ENCODE measurements around the gene ALOX15B. TPM values are rescaled to one million over a fixed set of nuclear protein-coding genes. Genes with fewer than 3 reads are reported as not detected.

The ALOX15B gene
- total and polyA plus RNA-seq, 9 of the 15 experiments (the other 6 are each of a cell fraction or from before 2014, with no cell fraction given): 0.04 TPM; not detected in 8

DNA sequence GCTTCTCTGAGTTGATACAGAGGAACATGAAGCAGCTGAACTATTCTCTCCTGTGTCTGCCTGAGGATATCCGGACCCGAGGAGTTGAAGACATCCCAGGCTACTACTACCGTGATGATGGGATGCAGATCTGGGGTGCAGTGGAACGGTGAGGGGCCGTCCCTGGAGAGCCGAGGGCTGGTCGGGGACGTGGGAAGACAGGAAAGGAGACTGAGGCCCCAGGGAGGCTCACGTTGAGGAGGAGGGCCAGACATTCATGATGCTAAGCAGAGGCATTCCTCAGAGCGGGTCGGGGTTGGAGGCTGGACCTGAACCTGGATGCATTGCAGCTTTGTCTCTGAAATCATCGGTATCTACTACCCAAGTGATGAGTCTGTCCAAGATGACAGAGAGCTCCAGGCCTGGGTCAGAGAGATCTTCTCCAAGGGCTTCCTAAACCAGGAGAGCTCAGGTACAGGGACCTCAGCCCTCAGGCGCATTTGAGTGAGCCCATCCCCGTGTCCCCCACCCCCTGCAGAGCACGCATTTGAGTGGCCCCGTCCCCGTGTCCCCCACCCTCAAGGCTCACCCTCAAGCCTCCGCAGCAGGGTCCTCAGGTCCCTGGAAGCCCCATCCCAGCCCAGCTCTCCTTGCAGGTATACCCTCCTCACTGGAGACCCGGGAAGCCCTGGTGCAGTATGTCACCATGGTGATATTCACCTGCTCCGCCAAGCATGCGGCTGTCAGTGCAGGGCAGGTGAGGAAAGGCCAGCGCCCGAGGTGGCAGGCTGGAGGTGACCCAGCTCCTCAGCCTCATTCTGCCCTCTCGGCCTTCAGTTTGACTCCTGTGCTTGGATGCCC, 8.3 kb downstream of the ALOX15B start (continued):
- TF ChIP-seq, protein P1, sequence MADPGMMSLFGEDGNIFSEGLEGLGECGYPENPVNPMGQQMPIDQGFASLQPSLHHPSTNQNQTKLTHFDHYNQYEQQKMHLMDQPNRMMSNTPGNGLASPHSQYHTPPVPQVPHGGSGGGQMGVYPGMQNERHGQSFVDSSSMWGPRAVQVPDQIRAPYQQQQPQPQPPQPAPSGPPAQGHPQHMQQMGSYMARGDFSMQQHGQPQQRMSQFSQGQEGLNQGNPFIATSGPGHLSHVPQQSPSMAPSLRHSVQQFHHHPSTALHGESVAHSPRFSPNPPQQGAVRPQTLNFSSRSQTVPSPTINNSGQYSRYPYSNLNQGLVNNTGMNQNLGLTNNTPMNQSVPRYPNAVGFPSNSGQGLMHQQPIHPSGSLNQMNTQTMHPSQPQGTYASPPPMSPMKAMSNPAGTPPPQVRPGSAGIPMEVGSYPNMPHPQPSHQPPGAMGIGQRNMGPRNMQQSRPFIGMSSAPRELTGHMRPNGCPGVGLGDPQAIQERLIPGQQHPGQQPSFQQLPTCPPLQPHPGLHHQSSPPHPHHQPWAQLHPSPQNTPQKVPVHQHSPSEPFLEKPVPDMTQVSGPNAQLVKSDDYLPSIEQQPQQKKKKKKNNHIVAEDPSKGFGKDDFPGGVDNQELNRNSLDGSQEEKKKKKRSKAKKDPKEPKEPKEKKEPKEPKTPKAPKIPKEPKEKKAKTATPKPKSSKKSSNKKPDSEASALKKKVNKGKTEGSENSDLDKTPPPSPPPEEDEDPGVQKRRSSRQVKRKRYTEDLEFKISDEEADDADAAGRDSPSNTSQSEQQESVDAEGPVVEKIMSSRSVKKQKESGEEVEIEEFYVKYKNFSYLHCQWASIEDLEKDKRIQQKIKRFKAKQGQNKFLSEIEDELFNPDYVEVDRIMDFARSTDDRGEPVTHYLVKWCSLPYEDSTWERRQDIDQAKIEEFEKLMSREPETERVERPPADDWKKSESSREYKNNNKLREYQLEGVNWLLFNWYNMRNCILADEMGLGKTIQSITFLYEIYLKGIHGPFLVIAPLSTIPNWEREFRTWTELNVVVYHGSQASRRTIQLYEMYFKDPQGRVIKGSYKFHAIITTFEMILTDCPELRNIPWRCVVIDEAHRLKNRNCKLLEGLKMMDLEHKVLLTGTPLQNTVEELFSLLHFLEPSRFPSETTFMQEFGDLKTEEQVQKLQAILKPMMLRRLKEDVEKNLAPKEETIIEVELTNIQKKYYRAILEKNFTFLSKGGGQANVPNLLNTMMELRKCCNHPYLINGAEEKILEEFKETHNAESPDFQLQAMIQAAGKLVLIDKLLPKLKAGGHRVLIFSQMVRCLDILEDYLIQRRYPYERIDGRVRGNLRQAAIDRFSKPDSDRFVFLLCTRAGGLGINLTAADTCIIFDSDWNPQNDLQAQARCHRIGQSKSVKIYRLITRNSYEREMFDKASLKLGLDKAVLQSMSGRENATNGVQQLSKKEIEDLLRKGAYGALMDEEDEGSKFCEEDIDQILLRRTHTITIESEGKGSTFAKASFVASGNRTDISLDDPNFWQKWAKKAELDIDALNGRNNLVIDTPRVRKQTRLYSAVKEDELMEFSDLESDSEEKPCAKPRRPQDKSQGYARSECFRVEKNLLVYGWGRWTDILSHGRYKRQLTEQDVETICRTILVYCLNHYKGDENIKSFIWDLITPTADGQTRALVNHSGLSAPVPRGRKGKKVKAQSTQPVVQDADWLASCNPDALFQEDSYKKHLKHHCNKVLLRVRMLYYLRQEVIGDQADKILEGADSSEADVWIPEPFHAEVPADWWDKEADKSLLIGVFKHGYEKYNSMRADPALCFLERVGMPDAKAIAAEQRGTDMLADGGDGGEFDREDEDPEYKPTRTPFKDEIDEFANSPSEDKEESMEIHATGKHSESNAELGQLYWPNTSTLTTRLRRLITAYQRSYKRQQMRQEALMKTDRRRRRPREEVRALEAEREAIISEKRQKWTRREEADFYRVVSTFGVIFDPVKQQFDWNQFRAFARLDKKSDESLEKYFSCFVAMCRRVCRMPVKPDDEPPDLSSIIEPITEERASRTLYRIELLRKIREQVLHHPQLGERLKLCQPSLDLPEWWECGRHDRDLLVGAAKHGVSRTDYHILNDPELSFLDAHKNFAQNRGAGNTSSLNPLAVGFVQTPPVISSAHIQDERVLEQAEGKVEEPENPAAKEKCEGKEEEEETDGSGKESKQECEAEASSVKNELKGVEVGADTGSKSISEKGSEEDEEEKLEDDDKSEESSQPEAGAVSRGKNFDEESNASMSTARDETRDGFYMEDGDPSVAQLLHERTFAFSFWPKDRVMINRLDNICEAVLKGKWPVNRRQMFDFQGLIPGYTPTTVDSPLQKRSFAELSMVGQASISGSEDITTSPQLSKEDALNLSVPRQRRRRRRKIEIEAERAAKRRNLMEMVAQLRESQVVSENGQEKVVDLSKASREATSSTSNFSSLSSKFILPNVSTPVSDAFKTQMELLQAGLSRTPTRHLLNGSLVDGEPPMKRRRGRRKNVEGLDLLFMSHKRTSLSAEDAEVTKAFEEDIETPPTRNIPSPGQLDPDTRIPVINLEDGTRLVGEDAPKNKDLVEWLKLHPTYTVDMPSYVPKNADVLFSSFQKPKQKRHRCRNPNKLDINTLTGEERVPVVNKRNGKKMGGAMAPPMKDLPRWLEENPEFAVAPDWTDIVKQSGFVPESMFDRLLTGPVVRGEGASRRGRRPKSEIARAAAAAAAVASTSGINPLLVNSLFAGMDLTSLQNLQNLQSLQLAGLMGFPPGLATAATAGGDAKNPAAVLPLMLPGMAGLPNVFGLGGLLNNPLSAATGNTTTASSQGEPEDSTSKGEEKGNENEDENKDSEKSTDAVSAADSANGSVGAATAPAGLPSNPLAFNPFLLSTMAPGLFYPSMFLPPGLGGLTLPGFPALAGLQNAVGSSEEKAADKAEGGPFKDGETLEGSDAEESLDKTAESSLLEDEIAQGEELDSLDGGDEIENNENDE (IDR thresholded peaks at IDR 0.05; ENCODE audit: low read depth, low read length): no peak
